Muscle of leg (tissue), 11 donors: ENCODE data around the gene SLC52A3. TPM values are rescaled to one million over a fixed set of nuclear protein-coding genes. Genes with fewer than 3 reads are reported as not detected.

Source experiments
- DNase-seq: peaks from one replicate; pipeline ENCODE4 v3.0.0; 2013
- H3K27ac ChIP-seq: one replicate; pipeline ENCODE4 v1.5.1; 2013; ENCODE audit warnings: mild to moderate bottlenecking, low read length, control low read depth
- H3K27me3 ChIP-seq: one replicate; pipeline ENCODE4 v1.6.1; 2013; ENCODE audit warnings: low read length; ENCODE audit not compliant: control insufficient read depth, insufficient read depth
- H3K36me3 ChIP-seq: one replicate; pipeline ENCODE4 v1.6.1; 2013; ENCODE audit warnings: low read length; ENCODE audit not compliant: control insufficient read depth, insufficient read depth
- H3K4me1 ChIP-seq: one replicate; pipeline ENCODE4 v1.6.1; 2013; ENCODE audit warnings: low read length; ENCODE audit not compliant: control insufficient read depth, insufficient read depth
- H3K4me3 ChIP-seq: one replicate; pipeline ENCODE4 v1.5.1; 2013; ENCODE audit warnings: low read length, control low read depth
- H3K9me3 ChIP-seq: replicated peaks from 2 replicates; pipeline ENCODE4 v1.6.1; 2013; ENCODE audit warnings: low read depth, low read length; ENCODE audit not compliant: control insufficient read depth
- WGBS: methylation state at CpG from one replicate; pipeline ENCODE4 v1.1.5; 2013; ENCODE audit warnings: missing lambda C conversion rate; ENCODE audit not compliant: insufficient coverage; 5-methylcytosine and 5-hydroxymethylcytosine counted together
- polyA plus RNA-seq, 8 donors: library from polyadenylated mRNA; unstranded; fragments of 120-200 nt; gene quantifications; one replicate each; pipeline versions ENCODE4 v1.2.1 to v1.2.3, GENCODE V29; 2013; ENCODE audit warnings: inconsistent platforms in 1 of 8, low replicate concordance in 1 of 8; ENCODE audit not compliant: insufficient read length in 8 of 8, insufficient read depth in 1 of 8
- total RNA-seq: library from RNA; stranded (reverse); fragments of 120-200 nt; gene quantifications from one replicate; pipeline ENCODE4 v1.2.4, GENCODE V29; 2013

Gene SLC52A3
- total and polyA plus RNA-seq, 9 donors, result 0.22 to 0.69 (median 0.49) TPM

GRCh38 chr20:796921-797320 lies 28.6 kb upstream of the SLC52A3 start:
- DNase-seq, result no peak
- H3K27ac ChIP-seq, result no peak overlapping the region
- H3K27me3 ChIP-seq, result no peaks in the 10 kb centered on the region
- peaks cover 3% of the 10 kb centered on the region for H3K9me3 ChIP-seq
- no peaks in the 10 kb centered on the region for H3K36me3 ChIP-seq
- H3K4me1 ChIP-seq, result no peaks in the 10 kb centered on the region
- H3K4me3 ChIP-seq, result no peak overlapping the region
- no CpG with 5 or more reads among the region's 3 CpGs for WGBS

GRCh38 chr20:792248-792647 lies 23.9 kb upstream of the SLC52A3 start:
- Histone ChIP-seq H3K27me3 (no peaks in the 10 kb centered on the region), H3K4me1 (no peaks in the 10 kb centered on the region), H3K9me3 (peaks cover 8% of the 10 kb centered on the region), H3K27ac (no peak overlapping the region), H3K4me3 (no peak overlapping the region), H3K36me3 (no peaks in the 10 kb centered on the region)
- DNase-seq, result no peak
- WGBS, result 94% methylated on average over 9 of the region's 18 CpGs

- H3K36me3 ChIP-seq, result no peaks in the 10 kb centered on the region
- no peak overlapping the region for H3K27ac ChIP-seq
- peaks cover 8% of the 10 kb centered on the region for H3K9me3 ChIP-seq
- H3K27me3 ChIP-seq, result no peaks in the 10 kb centered on the region
- WGBS, result 60% methylated on average over 2 of the region's 2 CpGs
- DNase-seq, result no peak
- H3K4me1 ChIP-seq, result no peaks in the 10 kb centered on the region
- no peak overlapping the region for H3K4me3 ChIP-seq
These were observed 22.8 kb upstream of the SLC52A3 start for GRCh38 chr20:791056-791455.

GRCh38 chr20:787825-788224 lies 19.5 kb upstream of the SLC52A3 start:
- H3K4me3 ChIP-seq, result no peak overlapping the region
- peaks cover 8% of the 10 kb centered on the region for H3K9me3 ChIP-seq
- no peak for DNase-seq
- WGBS, result 0% methylated on average over 1 of the region's 1 CpG
- H3K27me3 ChIP-seq, result no peaks in the 10 kb centered on the region
- no peaks in the 10 kb centered on the region for H3K4me1 ChIP-seq
- H3K27ac ChIP-seq, result no peak overlapping the region
- H3K36me3 ChIP-seq, result no peaks in the 10 kb centered on the region

- Histone ChIP-seq H3K4me3 (no peak overlapping the region), H3K36me3 (no peaks in the 10 kb centered on the region), H3K4me1 (no peaks in the 10 kb centered on the region), H3K27ac (no peak overlapping the region), H3K27me3 (peaks cover 4% of the 10 kb centered on the region), H3K9me3 (no peaks in the 10 kb centered on the region)
- WGBS, result 79% methylated on average over 3 of the region's 3 CpGs
- no peak for DNase-seq
These were observed 11.5 kb upstream of the SLC52A3 start for GRCh38 chr20:779771-780170.

GRCh38 chr20:776165-776564 lies 7.9 kb upstream of the SLC52A3 start:
- H3K4me3 ChIP-seq, result no peak overlapping the region
- no peak for DNase-seq
- no peaks in the 10 kb centered on the region for H3K4me1 ChIP-seq
- H3K27me3 ChIP-seq, result peaks cover 4% of the 10 kb centered on the region
- no CpG with 5 or more reads among the region's 2 CpGs for WGBS
- no peak overlapping the region for H3K27ac ChIP-seq
- H3K9me3 ChIP-seq, result no peaks in the 10 kb centered on the region
- no peaks in the 10 kb centered on the region for H3K36me3 ChIP-seq

GRCh38 chr20:775679-776135 lies 7.4 kb upstream of the SLC52A3 start:
- WGBS, result 28% methylated on average over 11 of the region's 11 CpGs
- H3K4me3 ChIP-seq, result no peak overlapping the region
- no peak for DNase-seq
- no peak overlapping the region for H3K27ac ChIP-seq
- no peaks in the 10 kb centered on the region for H3K36me3 ChIP-seq
- H3K27me3 ChIP-seq, result peaks cover 4% of the 10 kb centered on the region
- H3K9me3 ChIP-seq, result peaks cover 1% of the 10 kb centered on the region
- H3K4me1 ChIP-seq, result no peaks in the 10 kb centered on the region

GRCh38 chr20:774660-775057 lies 6.4 kb upstream of the SLC52A3 start:
- no peak for DNase-seq
- H3K4me1 ChIP-seq, result no peaks in the 10 kb centered on the region
- no peak overlapping the region for H3K27ac ChIP-seq
- 67% methylated on average over 2 of the region's 5 CpGs for WGBS
- H3K36me3 ChIP-seq, result no peaks in the 10 kb centered on the region
- H3K9me3 ChIP-seq, result peaks cover 2% of the 10 kb centered on the region
- H3K4me3 ChIP-seq, result no peak overlapping the region
- H3K27me3 ChIP-seq, result peaks cover 4% of the 10 kb centered on the region

- no peak for DNase-seq
- H3K4me3 ChIP-seq, result no peak overlapping the region
- no peaks in the 10 kb centered on the region for H3K36me3 ChIP-seq
- no peak overlapping the region for H3K27ac ChIP-seq
- 73% methylated on average over 7 of the region's 8 CpGs for WGBS
- peaks cover 4% of the 10 kb centered on the region for H3K27me3 ChIP-seq
- no peaks in the 10 kb centered on the region for H3K4me1 ChIP-seq
- peaks cover 2% of the 10 kb centered on the region for H3K9me3 ChIP-seq
These were observed 5.8 kb upstream of the SLC52A3 start for GRCh38 chr20:774016-774659.

GRCh38 chr20:772806-773205 lies 4.5 kb upstream of the SLC52A3 start:
- Histone ChIP-seq H3K4me1 (no peaks in the 10 kb centered on the region), H3K27me3 (peaks cover 4% of the 10 kb centered on the region), H3K9me3 (peaks cover 2% of the 10 kb centered on the region), H3K27ac (no peak overlapping the region), H3K36me3 (no peaks in the 10 kb centered on the region), H3K4me3 (no peak overlapping the region)
- DNase-seq, result no peak
- 70% methylated on average over 7 of the region's 9 CpGs for WGBS
